RWPE2 (cell line): ENCODE measurements around the gene CCDC174.
A peak's percentile ranks its signal among the peaks of the same experiment; 100 is the strongest.

ENCODE experiments used
- ATAC-seq: fragments of 200-7000 bp; cut with Tn5 transposase; 3 replicates; pipeline ENCODE4 v1.9.1; 2021; ENCODE audit warnings: low read depth
- DNase-seq: peaks from one replicate; pipeline ENCODE4 v3.0.0-alpha.2; 2020; ENCODE audit warnings: low spot score
- H3K27ac ChIP-seq: fragments of 450-650 bp; 2 replicates; pipeline ENCODE4 v1.5.1; 2017; ENCODE audit warnings: mild to moderate bottlenecking; ENCODE audit not compliant: poor library complexity, severe bottlenecking
- H3K27me3 ChIP-seq: fragments of 250-450 bp; sonication (Bioruptor Pico); 2 replicates; pipeline ENCODE4 v1.5.1; 2021; ENCODE audit warnings: mild to moderate bottlenecking, moderate library complexity; ENCODE audit not compliant: insufficient read depth, poor library complexity, severe bottlenecking
- H3K36me3 ChIP-seq: fragments of 250-450 bp; sonication (Bioruptor Pico); 2 replicates; pipeline ENCODE4 v1.5.1; 2020; ENCODE audit warnings: low read depth, mild to moderate bottlenecking, moderate library complexity
- H3K4me1 ChIP-seq: fragments of 250-450 bp; sonication (Bioruptor Pico); 2 replicates; pipeline ENCODE4 v1.5.1; 2021; ENCODE audit warnings: mild to moderate bottlenecking, moderate library complexity; ENCODE audit not compliant: insufficient read depth, poor library complexity, severe bottlenecking
- H3K4me3 ChIP-seq: fragments of 250-450 bp; sonication (Bioruptor Pico); 2 replicates; pipeline ENCODE4 v1.5.1; 2021; ENCODE audit warnings: mild to moderate bottlenecking, moderate library complexity; ENCODE audit not compliant: severe bottlenecking
- H3K9me3 ChIP-seq: fragments of 250-450 bp; sonication (Bioruptor Pico); 2 replicates; pipeline ENCODE4 v1.5.1; 2021; ENCODE audit warnings: mild to moderate bottlenecking, moderate library complexity; ENCODE audit not compliant: severe bottlenecking
- TF ChIP-seq, protein P1 (sequence below): fragments of 450-650 bp; IDR thresholded peaks from one replicate; pipeline ENCODE4 v1.5.1; 2017; ENCODE audit warnings: mild to moderate bottlenecking, moderate library complexity; ENCODE audit not compliant: poor library complexity, severe bottlenecking

The CCDC174 gene

DNA sequence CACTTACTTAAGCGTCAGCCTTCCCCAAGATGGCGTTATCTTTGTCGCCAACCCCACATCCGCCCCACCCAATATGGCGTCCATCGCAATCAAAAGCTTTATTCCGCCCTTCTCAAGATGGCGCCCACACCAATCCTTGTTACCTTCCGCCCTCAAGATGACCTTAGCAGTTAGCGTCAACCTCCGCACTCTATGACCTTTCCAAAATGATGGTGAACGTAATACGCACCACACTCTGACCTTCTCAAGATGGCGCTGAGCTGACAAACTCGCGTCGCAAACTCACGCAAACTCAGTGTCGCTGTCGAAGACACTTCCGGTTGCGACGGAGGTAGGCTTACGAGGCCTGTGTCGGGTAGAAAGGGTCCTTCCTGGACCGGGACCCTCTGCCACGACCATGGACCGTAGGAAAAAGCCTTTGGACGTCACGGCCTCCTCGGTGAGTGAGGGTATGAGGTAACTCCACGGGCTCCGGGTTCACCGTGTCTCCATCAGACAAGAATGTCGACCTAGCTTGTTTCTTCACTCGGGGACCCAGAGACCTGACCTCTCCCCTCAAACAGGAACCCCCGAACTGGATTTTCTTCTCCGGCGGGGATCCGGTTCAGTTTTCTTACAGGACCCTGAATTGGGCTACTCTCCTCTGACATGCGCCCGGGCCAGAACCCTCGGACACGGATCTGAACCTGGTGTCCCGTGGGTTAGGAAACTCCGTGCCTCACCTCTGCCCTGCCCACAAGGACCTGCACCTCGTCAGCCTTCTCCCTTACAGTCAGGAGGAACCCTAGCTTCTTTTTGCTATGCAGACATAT is at the start of gene CCDC174:
CCDC174 (plus strand) TSS at position 323 of the 812 bp plus-strand sequence; CDS start at position 398, 75 bp downstream.
- DNase-seq (peak; percentile 90), ATAC-seq (peak; percentile 97)
- no peaks in the 10 kb centered on the region for H3K27me3 ChIP-seq
- TF ChIP-seq, protein P1, sequence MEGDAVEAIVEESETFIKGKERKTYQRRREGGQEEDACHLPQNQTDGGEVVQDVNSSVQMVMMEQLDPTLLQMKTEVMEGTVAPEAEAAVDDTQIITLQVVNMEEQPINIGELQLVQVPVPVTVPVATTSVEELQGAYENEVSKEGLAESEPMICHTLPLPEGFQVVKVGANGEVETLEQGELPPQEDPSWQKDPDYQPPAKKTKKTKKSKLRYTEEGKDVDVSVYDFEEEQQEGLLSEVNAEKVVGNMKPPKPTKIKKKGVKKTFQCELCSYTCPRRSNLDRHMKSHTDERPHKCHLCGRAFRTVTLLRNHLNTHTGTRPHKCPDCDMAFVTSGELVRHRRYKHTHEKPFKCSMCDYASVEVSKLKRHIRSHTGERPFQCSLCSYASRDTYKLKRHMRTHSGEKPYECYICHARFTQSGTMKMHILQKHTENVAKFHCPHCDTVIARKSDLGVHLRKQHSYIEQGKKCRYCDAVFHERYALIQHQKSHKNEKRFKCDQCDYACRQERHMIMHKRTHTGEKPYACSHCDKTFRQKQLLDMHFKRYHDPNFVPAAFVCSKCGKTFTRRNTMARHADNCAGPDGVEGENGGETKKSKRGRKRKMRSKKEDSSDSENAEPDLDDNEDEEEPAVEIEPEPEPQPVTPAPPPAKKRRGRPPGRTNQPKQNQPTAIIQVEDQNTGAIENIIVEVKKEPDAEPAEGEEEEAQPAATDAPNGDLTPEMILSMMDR, result no peak
- H3K4me3 ChIP-seq, result peak within 1 kb of the TSS; percentile 62
- H3K9me3 ChIP-seq, result no peaks in the 10 kb centered on the region
- H3K4me1 ChIP-seq, result peaks cover 9% of the 10 kb centered on the region
- peak within 1 kb of the TSS; percentile 39 for H3K27ac ChIP-seq
- peaks cover 31% of the 10 kb centered on the region for H3K36me3 ChIP-seq

DNA sequence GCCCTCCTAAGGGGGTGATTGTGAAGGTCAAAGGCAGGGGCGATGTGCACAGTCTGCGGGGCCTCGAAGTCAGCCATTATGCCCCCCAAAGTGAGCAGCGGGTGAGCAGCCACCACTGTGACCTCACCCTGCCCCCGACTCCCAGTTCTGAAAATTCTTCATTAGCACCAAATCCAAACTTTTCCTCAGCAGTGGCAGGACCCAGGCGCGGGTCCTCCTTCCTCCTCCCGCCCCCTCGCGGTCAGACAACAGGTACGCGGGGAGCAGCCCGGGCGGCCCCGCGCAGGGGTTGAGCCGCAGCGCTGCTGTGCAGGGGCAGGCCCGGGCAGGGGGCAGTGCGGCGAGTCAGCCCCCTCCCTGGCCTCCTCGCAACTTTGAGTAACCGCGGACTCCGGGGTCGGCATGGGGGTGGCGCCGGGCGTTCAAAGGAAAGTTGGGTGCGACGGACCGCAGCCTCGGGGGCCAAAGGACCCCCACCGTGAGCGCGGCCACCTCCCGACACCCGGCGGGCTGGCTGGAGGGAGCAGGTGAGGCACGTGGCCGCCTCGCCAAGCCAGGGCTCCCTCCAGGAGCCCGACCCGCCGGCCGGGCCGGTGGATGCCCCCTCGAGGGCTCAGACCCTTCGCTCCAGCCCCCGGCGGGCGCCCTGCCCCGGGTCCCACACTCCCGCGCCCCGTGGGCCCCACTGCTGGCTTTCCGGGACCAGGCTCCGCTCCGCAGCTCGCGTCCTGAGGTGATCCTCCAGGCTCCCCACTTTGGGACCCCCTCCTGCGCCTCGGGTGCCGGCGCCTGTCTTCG is 49.4 kb upstream of the CCDC174 start:
- DNase-seq (no peak), ATAC-seq (no peak)
- Histone ChIP-seq H3K27ac (no peak overlapping the region), H3K4me3 (peak overlapping the region; percentile 22), H3K4me1 (no peaks in the 10 kb centered on the region), H3K27me3 (peaks cover 29% of the 10 kb centered on the region), H3K9me3 (no peaks in the 10 kb centered on the region), H3K36me3 (no peaks in the 10 kb centered on the region)
- TF ChIP-seq, protein P1, result peak; percentile 17

DNA sequence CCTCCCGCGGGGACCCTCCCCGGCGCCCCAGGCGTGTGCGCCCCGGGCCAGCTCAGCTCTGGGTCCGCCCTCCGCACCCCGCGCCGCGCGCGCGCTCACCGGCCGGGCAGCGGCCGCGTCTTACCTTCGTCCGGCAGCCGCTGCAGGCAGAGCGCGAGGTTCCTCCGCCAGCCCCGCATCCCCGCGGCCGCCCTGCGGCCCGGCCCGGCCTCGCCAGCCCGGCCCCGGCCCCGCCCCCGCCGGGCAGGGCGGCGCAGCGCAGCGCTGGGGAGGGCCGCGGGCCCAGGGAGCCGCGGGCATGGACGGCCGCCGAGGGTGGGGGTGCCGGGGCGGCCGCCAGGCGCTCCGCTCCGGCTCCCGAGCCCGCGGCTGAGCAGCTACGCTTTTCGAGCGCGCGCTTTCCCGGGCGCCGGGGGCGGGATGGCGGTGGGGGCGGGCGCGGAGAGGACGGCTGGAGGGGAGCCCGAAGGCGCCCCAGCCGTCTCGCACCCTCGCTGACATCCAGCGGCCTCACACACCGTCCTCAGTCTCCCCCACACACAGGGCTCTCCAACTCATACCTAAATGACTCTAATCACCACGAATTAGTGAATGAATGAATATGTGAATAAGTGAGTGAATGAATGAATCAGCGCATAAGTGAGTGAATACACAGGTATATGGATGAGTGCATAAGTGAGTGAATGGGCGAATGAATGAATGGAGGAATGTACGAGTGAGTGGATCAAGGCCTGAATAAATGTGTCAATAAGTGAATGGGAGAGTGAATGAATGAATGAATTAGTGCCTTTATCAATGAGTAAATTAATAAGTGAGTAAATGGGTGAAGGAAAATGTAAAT is 48.5 kb upstream of the CCDC174 start:
- no peak for DNase-seq
- H3K9me3 ChIP-seq, result no peaks in the 10 kb centered on the region
- ATAC-seq, result peak; percentile 52; the same call in 2 of the 3 replicates
- H3K4me1 ChIP-seq, result no peaks in the 10 kb centered on the region
- peaks cover 29% of the 10 kb centered on the region for H3K27me3 ChIP-seq
- peak overlapping the region; percentile 22 for H3K4me3 ChIP-seq
- H3K36me3 ChIP-seq, result no peaks in the 10 kb centered on the region
- no peak overlapping the region for H3K27ac ChIP-seq
- TF ChIP-seq, protein P1, result no peak

DNA sequence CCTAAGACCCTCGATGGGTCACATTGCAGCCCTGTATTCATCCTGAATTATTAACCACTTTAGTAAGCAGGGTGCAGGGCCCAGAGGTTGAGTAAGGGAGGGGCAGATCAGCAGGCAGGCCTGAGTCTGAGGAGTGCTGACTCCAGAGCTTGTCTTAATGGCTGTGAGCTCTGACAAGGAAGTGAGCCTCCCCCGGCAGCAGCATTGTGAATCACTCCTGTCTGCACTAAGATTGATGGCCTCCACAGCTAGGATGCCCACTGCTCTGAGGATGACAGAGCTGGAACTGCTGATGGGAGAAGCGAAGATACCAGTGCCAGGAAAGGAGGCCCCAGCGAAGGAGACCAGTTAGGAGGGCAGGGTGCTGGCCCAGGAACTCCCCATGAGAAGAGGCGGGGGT is 46.5 kb upstream of the CCDC174 start:
- Histone ChIP-seq H3K27ac (no peak overlapping the region), H3K4me3 (no peak overlapping the region), H3K9me3 (no peaks in the 10 kb centered on the region), H3K4me1 (no peaks in the 10 kb centered on the region), H3K36me3 (no peaks in the 10 kb centered on the region), H3K27me3 (peaks cover 29% of the 10 kb centered on the region)
- ATAC-seq, result peak; percentile 59
- no peak for DNase-seq
- TF ChIP-seq, protein P1, result no peak
